SK-N-SH (cell line): ENCODE measurements around the gene WDR27.

Experiments used
- ELF1 ChIP-seq: IDR thresholded peaks from 2 replicates; pipeline ENCODE4 v1.4.0; 2012
- EP300 ChIP-seq, 2 experiments: IDR thresholded peaks; 2 replicates each; pipeline versions ENCODE4 v1.4.0 to v1.6.1; 2012; ENCODE audit warnings: borderline replicate concordance in 1 of 2, low read depth in 1 of 2, low read length in 1 of 2
- FOXM1 ChIP-seq: IDR thresholded peaks from 2 replicates; pipeline ENCODE4 v1.4.0; 2012; ENCODE audit warnings: low read depth, mild to moderate bottlenecking
- GABPA ChIP-seq: IDR thresholded peaks from 2 replicates; pipeline ENCODE4 v1.4.0; 2012; ENCODE audit warnings: low read depth, mild to moderate bottlenecking
- JUND ChIP-seq: IDR thresholded peaks from 2 replicates; pipeline ENCODE4 v1.4.0; 2012
- MXI1 ChIP-seq: IDR thresholded peaks from 2 replicates; pipeline ENCODE4 v1.6.1; 2012; ENCODE audit warnings: mild to moderate bottlenecking, low read depth, low read length, improper control_type of control experiment
- POLR2AphosphoS5 ChIP-seq: IDR thresholded peaks from 2 replicates; pipeline ENCODE4 v1.6.1; 2012; ENCODE audit warnings: low read depth, low read length
- SIN3A ChIP-seq: IDR thresholded peaks from 2 replicates; pipeline ENCODE4 v1.6.1; 2012; ENCODE audit warnings: low read depth, mild to moderate bottlenecking, low read length, moderate library complexity, borderline replicate concordance
- TCF12 ChIP-seq: IDR thresholded peaks from 2 replicates; pipeline ENCODE4 v1.4.0; 2012
- TF ChIP-seq, protein P1 (sequence below): fragments of 200-600 bp; sonication (generic); IDR thresholded peaks from 2 replicates; pipeline ENCODE4 v1.6.1; 2017; ENCODE audit warnings: antibody characterized with exemption, mild to moderate bottlenecking, moderate library complexity
- TF ChIP-seq, protein P2 (sequence below): IDR thresholded peaks from 2 replicates; pipeline ENCODE4 v1.4.0; 2012; ENCODE audit warnings: low read depth, borderline replicate concordance
- TF ChIP-seq, protein P3 (sequence below): IDR thresholded peaks from 2 replicates; pipeline ENCODE4 v1.6.1; 2012; ENCODE audit warnings: mild to moderate bottlenecking, low read depth, low read length, moderate library complexity
- TF ChIP-seq, protein P4 (sequence below): IDR thresholded peaks from 2 replicates; pipeline ENCODE4 v1.4.0; 2012; ENCODE audit warnings: low read depth
- TF ChIP-seq, protein P5 (sequence below): IDR thresholded peaks from 2 replicates; pipeline ENCODE4 v1.4.0; 2012; ENCODE audit warnings: low read depth, borderline replicate concordance

DNA sequence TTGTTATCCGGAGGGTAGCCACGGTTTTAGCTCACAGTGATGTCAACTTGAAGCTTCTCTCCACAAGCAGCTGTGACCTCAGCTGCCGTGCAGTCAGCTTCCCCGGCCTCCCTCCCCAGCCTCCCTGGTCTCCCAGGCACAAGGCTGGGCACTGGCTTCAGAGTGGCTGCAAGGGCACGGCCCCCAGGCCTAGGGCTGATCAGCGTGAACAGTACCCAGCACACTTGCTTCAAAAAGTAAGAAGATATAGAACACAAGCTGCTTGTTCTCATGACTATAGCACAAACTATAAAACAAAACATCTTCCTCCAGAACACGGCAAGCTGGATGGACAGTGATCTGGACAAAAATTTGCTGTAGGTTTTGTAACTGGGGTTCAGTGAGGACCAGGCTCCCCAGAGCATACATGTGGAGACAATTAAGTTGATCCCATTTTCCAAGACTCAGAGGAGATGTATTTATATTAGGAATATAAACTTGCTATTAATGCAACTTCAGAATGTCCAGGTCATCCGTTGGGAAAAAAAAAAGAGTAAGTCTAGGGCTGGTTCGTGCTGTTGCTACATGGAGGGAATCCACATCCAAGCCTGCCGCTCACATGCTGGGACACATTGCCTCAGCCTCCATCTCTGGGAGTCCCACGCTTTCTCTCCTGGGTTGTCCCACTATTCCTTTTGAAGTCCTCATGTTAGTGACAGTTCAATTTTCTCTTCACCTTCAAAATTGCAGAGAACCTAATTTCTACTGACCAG is 248.8 kb downstream of the WDR27 start:
- TF ChIP-seq POLR2AphosphoS5, result no peak
- TF ChIP-seq, protein P1, sequence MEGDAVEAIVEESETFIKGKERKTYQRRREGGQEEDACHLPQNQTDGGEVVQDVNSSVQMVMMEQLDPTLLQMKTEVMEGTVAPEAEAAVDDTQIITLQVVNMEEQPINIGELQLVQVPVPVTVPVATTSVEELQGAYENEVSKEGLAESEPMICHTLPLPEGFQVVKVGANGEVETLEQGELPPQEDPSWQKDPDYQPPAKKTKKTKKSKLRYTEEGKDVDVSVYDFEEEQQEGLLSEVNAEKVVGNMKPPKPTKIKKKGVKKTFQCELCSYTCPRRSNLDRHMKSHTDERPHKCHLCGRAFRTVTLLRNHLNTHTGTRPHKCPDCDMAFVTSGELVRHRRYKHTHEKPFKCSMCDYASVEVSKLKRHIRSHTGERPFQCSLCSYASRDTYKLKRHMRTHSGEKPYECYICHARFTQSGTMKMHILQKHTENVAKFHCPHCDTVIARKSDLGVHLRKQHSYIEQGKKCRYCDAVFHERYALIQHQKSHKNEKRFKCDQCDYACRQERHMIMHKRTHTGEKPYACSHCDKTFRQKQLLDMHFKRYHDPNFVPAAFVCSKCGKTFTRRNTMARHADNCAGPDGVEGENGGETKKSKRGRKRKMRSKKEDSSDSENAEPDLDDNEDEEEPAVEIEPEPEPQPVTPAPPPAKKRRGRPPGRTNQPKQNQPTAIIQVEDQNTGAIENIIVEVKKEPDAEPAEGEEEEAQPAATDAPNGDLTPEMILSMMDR, result no peak
- TF ChIP-seq, protein P2, sequence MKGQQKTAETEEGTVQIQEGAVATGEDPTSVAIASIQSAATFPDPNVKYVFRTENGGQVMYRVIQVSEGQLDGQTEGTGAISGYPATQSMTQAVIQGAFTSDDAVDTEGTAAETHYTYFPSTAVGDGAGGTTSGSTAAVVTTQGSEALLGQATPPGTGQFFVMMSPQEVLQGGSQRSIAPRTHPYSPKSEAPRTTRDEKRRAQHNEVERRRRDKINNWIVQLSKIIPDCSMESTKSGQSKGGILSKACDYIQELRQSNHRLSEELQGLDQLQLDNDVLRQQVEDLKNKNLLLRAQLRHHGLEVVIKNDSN, result no peak
- no peak for TF ChIP-seq FOXM1
- TF ChIP-seq, protein P3, sequence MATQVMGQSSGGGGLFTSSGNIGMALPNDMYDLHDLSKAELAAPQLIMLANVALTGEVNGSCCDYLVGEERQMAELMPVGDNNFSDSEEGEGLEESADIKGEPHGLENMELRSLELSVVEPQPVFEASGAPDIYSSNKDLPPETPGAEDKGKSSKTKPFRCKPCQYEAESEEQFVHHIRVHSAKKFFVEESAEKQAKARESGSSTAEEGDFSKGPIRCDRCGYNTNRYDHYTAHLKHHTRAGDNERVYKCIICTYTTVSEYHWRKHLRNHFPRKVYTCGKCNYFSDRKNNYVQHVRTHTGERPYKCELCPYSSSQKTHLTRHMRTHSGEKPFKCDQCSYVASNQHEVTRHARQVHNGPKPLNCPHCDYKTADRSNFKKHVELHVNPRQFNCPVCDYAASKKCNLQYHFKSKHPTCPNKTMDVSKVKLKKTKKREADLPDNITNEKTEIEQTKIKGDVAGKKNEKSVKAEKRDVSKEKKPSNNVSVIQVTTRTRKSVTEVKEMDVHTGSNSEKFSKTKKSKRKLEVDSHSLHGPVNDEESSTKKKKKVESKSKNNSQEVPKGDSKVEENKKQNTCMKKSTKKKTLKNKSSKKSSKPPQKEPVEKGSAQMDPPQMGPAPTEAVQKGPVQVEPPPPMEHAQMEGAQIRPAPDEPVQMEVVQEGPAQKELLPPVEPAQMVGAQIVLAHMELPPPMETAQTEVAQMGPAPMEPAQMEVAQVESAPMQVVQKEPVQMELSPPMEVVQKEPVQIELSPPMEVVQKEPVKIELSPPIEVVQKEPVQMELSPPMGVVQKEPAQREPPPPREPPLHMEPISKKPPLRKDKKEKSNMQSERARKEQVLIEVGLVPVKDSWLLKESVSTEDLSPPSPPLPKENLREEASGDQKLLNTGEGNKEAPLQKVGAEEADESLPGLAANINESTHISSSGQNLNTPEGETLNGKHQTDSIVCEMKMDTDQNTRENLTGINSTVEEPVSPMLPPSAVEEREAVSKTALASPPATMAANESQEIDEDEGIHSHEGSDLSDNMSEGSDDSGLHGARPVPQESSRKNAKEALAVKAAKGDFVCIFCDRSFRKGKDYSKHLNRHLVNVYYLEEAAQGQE, result no peak
- TF ChIP-seq, protein P4, sequence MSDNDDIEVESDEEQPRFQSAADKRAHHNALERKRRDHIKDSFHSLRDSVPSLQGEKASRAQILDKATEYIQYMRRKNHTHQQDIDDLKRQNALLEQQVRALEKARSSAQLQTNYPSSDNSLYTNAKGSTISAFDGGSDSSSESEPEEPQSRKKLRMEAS, result no peak
- no peak for TF ChIP-seq JUND
- no peak for TF ChIP-seq ELF1
- no peak for TF ChIP-seq GABPA
- TF ChIP-seq SIN3A, result no peak
- TF ChIP-seq, protein P5, sequence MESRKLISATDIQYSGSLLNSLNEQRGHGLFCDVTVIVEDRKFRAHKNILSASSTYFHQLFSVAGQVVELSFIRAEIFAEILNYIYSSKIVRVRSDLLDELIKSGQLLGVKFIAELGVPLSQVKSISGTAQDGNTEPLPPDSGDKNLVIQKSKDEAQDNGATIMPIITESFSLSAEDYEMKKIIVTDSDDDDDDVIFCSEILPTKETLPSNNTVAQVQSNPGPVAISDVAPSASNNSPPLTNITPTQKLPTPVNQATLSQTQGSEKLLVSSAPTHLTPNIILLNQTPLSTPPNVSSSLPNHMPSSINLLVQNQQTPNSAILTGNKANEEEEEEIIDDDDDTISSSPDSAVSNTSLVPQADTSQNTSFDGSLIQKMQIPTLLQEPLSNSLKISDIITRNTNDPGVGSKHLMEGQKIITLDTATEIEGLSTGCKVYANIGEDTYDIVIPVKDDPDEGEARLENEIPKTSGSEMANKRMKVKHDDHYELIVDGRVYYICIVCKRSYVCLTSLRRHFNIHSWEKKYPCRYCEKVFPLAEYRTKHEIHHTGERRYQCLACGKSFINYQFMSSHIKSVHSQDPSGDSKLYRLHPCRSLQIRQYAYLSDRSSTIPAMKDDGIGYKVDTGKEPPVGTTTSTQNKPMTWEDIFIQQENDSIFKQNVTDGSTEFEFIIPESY, result no peak
- no peak for TF ChIP-seq TCF12
- TF ChIP-seq EP300 (IDR thresholded peaks at IDR 0.05; ENCODE audit: borderline replicate concordance in 1 of 2, low read depth in 1 of 2, low read length in 1 of 2), result no peak
- TF ChIP-seq MXI1, result no peak
